Measurements from ENCODE around the gene WWOX. TPM values are rescaled to one million over a fixed set of nuclear protein-coding genes. Genes with fewer than 3 reads are reported as not detected.

The WWOX gene
- total and polyA plus RNA-seq, 2 of the 4 experiments (the other 2 are of a cell fraction) = 2.7 to 5.4 TPM

DNA sequence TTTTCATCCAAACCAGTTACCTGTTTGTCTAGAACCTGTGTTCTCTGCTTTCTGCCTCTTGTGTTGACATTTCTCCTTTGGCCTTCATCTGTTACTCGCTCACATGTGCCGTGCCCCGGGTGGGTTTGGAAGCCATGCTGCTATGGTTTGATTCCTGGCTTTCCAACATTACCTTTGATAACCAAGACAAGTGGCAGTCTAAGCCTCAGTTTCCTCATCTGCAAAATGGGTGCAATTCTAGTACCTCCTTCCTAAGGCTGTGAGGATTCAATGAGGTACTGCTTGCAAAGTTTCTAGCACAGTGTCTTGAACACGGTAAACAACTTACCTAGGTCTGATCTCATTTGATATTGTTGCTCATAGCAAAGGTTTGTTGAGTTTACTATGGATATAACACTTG lies 665.0 kb downstream of the WWOX start:
- no peak for ATAC-seq (ENCODE audit: low read depth)
- peaks cover 25% of the 10 kb centered on the region for H3K9me3 ChIP-seq (ENCODE audit: control insufficient read depth, insufficient read depth, low read length)
- DNase-seq = no peak
- H3K56ac ChIP-seq (ENCODE audit: extremely low read depth, insufficient read depth, low read length) = no peak overlapping the region
- no peaks in the 10 kb centered on the region for H4K20me1 ChIP-seq (ENCODE audit: insufficient read depth, low read length)
- H2AK5ac ChIP-seq (ENCODE audit: low read depth, low read length) = no peak overlapping the region
- H3K4me2 ChIP-seq (ENCODE audit: low read depth, low read length) = no peak overlapping the region
- no peak overlapping the region for H3K4ac ChIP-seq (ENCODE audit: low read depth, low read length)
- dilution Hi-C loops (cut with HindIII; ENCODE audit: low sequenced_read_pairs, unreplicated experiment) (no loop called here), intact Hi-C loops (cut with micrococcal nuclease) (no loop called here), in situ Hi-C loops (cut with MboI; ENCODE audit: low sequenced_read_pairs) (no loop called here)
- TF ChIP-seq RFX5 (IDR thresholded peaks at IDR 0.05; ENCODE audit: low read depth, low read length) (no peak), BHLHE40 (IDR thresholded peaks at IDR 0.05; ENCODE audit: low read depth, low read length) (no peak), RAD21 (IDR thresholded peaks at IDR 0.05; ENCODE audit: low read length) (no peak)
- ChIA-PET CTCF (no interaction called here), POLR2A (ENCODE audit: unreplicated experiment) (no interaction called here)
- no peaks in the 10 kb centered on the region for H3K79me1 ChIP-seq (ENCODE audit: low read depth in 1 of 2, low read length in 2 of 2)
- no peak overlapping the region for H2BK15ac ChIP-seq (ENCODE audit: low read depth, low read length)
- no CpG with 5 or more reads among the region's 4 CpGs for WGBS, 2 experiments (ENCODE audit: extremely low coverage in 2 of 2, insufficient read length in 1 of 2)
- H3K9ac ChIP-seq (ENCODE audit: low read depth, low read length) = no peak overlapping the region
- no peak overlapping the region for H4K5ac ChIP-seq (ENCODE audit: low read depth, low read length)
- no peak overlapping the region for H4K91ac ChIP-seq (ENCODE audit: insufficient read depth, low read depth, low read length)
- no peaks in the 10 kb centered on the region for H3K9me1 ChIP-seq (ENCODE audit: insufficient read depth, low read length)
- no peaks in the 10 kb centered on the region for H3K27me3 ChIP-seq (ENCODE audit: control insufficient read depth, insufficient read depth, low read length)
- no peak overlapping the region for H3K4me3 ChIP-seq (ENCODE audit: insufficient read depth, low read depth, low read length)
- no peak overlapping the region for H3K14ac ChIP-seq (replicated peaks; ENCODE audit: low read depth, low read length)
- H3K27ac ChIP-seq (ENCODE audit: insufficient read depth, low read length) = no peak overlapping the region
- no peak overlapping the region for H2BK20ac ChIP-seq (ENCODE audit: low read depth, low read length)
- H3K4me1 ChIP-seq (ENCODE audit: control insufficient read depth, insufficient read depth, low read length) = no peaks in the 10 kb centered on the region
- no peak overlapping the region for H4K8ac ChIP-seq (ENCODE audit: low read depth in 2 of 2, low read length in 2 of 2)
- H2BK120ac ChIP-seq (ENCODE audit: low read depth, low read length) = no peak overlapping the region
- H2AK9ac ChIP-seq (replicated peaks; ENCODE audit: low read depth, low read length, poor library complexity) = no peak overlapping the region
- no peak overlapping the region for H2BK5ac ChIP-seq (ENCODE audit: low read depth, low read length, poor library complexity, severe bottlenecking)
- no peak overlapping the region for H3K23ac ChIP-seq (ENCODE audit: low read depth, low read length)
- H3K18ac ChIP-seq (ENCODE audit: low read depth, low read length) = no peak overlapping the region
- H3K36me3 ChIP-seq (ENCODE audit: control insufficient read depth, insufficient read depth, low read length) = no peaks in the 10 kb centered on the region
- BruUV-seq (replicated peaks) = no TSS peak
- no peak overlapping the region for H2AFZ ChIP-seq (replicated peaks; ENCODE audit: low read length, poor library complexity)
